KMS-11 (cell line): ENCODE data around the gene COG4.

Experiments used
- H2AFZ ChIP-seq: fragments of 200-600 bp; sonication (generic); 2 replicates; pipeline ENCODE4 v1.6.1; 2016; ENCODE audit warnings: antibody characterized with exemption, mixed run types, low read depth
- H3K27ac ChIP-seq: fragments of 200-600 bp; sonication (generic); 2 replicates; pipeline ENCODE4 v1.6.1; 2016; ENCODE audit warnings: mild to moderate bottlenecking, mixed run types
- H3K27me3 ChIP-seq: fragments of 200-600 bp; sonication (generic); 2 replicates; pipeline ENCODE4 v1.6.1; 2017; ENCODE audit warnings: mild to moderate bottlenecking, low read depth, mixed run types, moderate library complexity; ENCODE audit not compliant: insufficient read depth
- H3K36me3 ChIP-seq: fragments of 200-600 bp; sonication (generic); 2 replicates; pipeline ENCODE4 v1.6.1; 2017; ENCODE audit warnings: mild to moderate bottlenecking, mixed run types; ENCODE audit not compliant: insufficient read depth
- H3K4me1 ChIP-seq: fragments of 200-600 bp; sonication (generic); 2 replicates; pipeline ENCODE4 v1.6.1; 2016; ENCODE audit warnings: mild to moderate bottlenecking, low read depth, mixed run types; ENCODE audit not compliant: poor library complexity, severe bottlenecking
- H3K4me2 ChIP-seq: fragments of 200-600 bp; sonication (generic); 2 replicates; pipeline ENCODE4 v1.7.0; 2016; ENCODE audit warnings: mild to moderate bottlenecking, mixed run types
- H3K4me3 ChIP-seq: fragments of 200-600 bp; sonication (generic); IDR thresholded peaks from 2 replicates; pipeline ENCODE4 v1.6.1; 2017; ENCODE audit warnings: low read depth, low read length, mixed read lengths; ENCODE audit not compliant: insufficient read depth
- H3K79me2 ChIP-seq: fragments of 200-600 bp; sonication (generic); 2 replicates; pipeline ENCODE4 v1.6.1; 2016; ENCODE audit warnings: low read depth, mixed run types; ENCODE audit not compliant: insufficient read depth
- H3K9ac ChIP-seq: fragments of 200-600 bp; sonication (generic); 2 replicates; pipeline ENCODE4 v1.6.1; 2016; ENCODE audit warnings: mild to moderate bottlenecking, mixed run types
- H4K20me1 ChIP-seq: fragments of 200-600 bp; sonication (generic); 2 replicates; pipeline ENCODE4 v1.6.1; 2016; ENCODE audit warnings: mild to moderate bottlenecking, mixed run types; ENCODE audit not compliant: insufficient read depth
- CTCF ChIP-seq: fragments of 200-600 bp; sonication (generic); conservative IDR thresholded peaks from 2 replicates; pipeline ENCODE4 v1.6.1; 2017; ENCODE audit warnings: low read depth, mild to moderate bottlenecking, antibody characterized with exemption, low read length, moderate library complexity, mixed read lengths

COG4 gene

DNA sequence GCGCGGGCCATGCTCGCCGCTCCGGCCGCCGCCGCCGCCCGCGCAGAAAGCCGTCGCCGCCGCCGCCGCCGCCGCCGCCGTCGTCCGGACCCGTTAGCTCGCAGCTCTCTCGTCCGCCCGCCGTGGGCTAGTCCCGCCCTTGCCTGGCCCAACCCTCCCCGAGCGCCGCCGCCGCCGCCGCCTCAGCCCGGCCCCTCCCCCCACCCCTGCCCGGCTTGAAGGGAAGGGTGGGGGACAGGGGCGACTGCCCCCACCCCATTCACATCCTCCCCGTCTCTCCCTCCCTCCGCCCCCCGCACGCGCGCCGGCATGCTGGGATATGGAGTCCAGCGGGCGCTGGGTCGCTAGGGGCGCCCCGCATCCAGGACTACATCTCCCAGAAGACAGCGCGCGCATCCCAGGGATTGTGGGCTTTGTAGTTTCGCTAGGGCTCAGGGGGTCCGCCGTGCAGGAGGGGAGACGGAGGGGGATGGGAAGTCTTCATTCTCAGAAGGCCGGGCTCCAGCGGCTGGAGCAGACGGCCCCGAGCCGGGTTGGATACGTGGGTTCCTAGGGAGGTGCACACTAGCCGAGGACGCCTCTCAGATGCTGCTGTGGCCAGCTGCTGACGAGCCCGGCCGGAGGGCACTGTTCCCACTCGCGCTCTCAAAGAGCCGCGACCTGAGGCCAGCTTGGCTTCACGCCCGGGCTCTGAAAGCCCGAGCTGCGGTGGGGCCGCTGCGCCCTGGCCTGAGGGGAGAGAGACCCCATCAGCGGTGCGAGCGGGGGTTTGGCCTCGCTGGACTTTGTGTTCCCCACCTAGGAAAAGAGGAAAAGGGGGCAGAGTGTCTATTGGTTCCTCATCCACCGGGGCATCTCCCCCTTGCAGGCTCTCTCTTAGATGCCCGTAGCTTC is 84.1 kb downstream of the COG4 start, which contains the start of gene ST3GAL2:
Gene ST3GAL2, minus strand, starts transcription at position 132 of the 894 bp plus-strand sequence. CDS start 40,570 bp downstream, outside the sequence.
- TF ChIP-seq CTCF = no peak
- no peak within 1 kb of the TSS for H3K4me3 ChIP-seq
- H3K79me2 ChIP-seq = peaks cover 40% of the 10 kb centered on the region
- H3K4me2 ChIP-seq = peak within 1 kb of the TSS; percentile 99
- no peaks in the 10 kb centered on the region; the same call in 1 of the 2 replicates for H3K36me3 ChIP-seq
- H4K20me1 ChIP-seq = no peaks in the 10 kb centered on the region
- H2AFZ ChIP-seq = peak within 1 kb of the TSS; percentile 97
- peak within 1 kb of the TSS; percentile 56; the same call in 1 of the 2 replicates for H3K9ac ChIP-seq
- peak within 1 kb of the TSS; percentile 25; the same call in 1 of the 2 replicates for H3K27ac ChIP-seq
- H3K27me3 ChIP-seq = no peaks in the 10 kb centered on the region
- H3K4me1 ChIP-seq = peaks cover 41% of the 10 kb centered on the region

GRCh38 chr16:70438585-70438968 is 84.8 kb downstream of the COG4 start:
- Histone ChIP-seq H3K36me3 (no peaks in the 10 kb centered on the region; the same call in 1 of the 2 replicates), H3K4me2 (peak overlapping the region; percentile 99), H3K4me1 (peaks cover 47% of the 10 kb centered on the region), H3K79me2 (peaks cover 46% of the 10 kb centered on the region), H2AFZ (no peak overlapping the region), H3K9ac (peak overlapping the region; percentile 56; the same call in 1 of the 2 replicates), H3K27me3 (no peaks in the 10 kb centered on the region), H3K4me3 (no peak overlapping the region), H3K27ac (no peak overlapping the region), H4K20me1 (no peaks in the 10 kb centered on the region)
- TF ChIP-seq CTCF = no peak

GRCh38 chr16:70437582-70438557 is 85.5 kb downstream of the COG4 start:
- Histone ChIP-seq H3K4me2 (peak overlapping the region; percentile 99), H3K9ac (peak overlapping the region; percentile 56; the same call in 1 of the 2 replicates), H3K79me2 (peaks cover 53% of the 10 kb centered on the region), H3K27ac (peak overlapping the region; percentile 25; the same call in 1 of the 2 replicates), H3K4me3 (no peak overlapping the region), H4K20me1 (no peaks in the 10 kb centered on the region), H3K36me3 (no peaks in the 10 kb centered on the region; the same call in 1 of the 2 replicates), H3K4me1 (peaks cover 55% of the 10 kb centered on the region), H3K27me3 (no peaks in the 10 kb centered on the region), H2AFZ (peak overlapping the region; percentile 3; the same call in 1 of the 2 replicates)
- TF ChIP-seq CTCF = no peak

DNA sequence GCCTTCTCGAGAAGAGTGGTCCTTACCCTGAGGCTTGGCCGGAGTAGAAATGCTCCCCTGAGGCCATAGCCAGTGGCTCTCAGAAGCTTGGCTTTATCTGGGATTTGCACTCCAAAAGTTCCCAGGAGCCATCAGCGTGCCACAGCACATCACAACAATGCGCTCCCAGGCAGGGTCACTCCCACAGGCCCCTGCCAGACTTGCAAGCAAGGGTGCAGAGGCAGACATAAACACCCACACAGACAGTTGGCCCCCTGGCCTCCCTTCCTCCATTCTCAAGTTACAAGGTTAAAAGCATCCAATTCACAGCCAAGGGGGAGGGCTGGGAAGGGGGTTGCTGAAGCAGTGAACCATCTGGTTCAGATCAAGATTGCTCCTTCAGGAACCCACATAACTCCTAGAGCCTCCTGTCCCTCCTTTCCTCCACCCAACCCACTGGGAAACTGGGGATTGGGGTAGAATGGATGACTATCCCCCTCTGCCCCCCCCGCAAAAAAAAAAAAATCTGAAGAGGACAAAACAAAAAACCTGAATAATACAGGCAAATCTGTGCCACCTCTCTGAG is 86.3 kb downstream of the COG4 start:
- Histone ChIP-seq H3K4me2 (peak overlapping the region; percentile 99), H3K27me3 (no peaks in the 10 kb centered on the region), H4K20me1 (no peaks in the 10 kb centered on the region), H2AFZ (0 out of 2 replicates have a peak overlapping the region, but pooled peaks have one; percentile 3), H3K4me3 (no peak overlapping the region), H3K36me3 (no peaks in the 10 kb centered on the region; the same call in 1 of the 2 replicates), H3K9ac (peak overlapping the region; percentile 56; the same call in 1 of the 2 replicates), H3K27ac (peak overlapping the region; percentile 25; the same call in 1 of the 2 replicates), H3K4me1 (peaks cover 62% of the 10 kb centered on the region), H3K79me2 (peaks cover 61% of the 10 kb centered on the region)
- no peak for TF ChIP-seq CTCF
